IPS-20b (cell line): ENCODE measurements around the gene DSCAML1.

Experiments used
- H3K27ac ChIP-seq: one replicate; pipeline ENCODE4 v1.5.1; 2013; ENCODE audit warnings: low read length
- H3K27me3 ChIP-seq: 2 replicates; pipeline ENCODE4 v1.6.1; 2013; ENCODE audit warnings: mild to moderate bottlenecking, low read length, inconsistent platforms; ENCODE audit not compliant: insufficient read depth
- H3K36me3 ChIP-seq: 2 replicates; pipeline ENCODE4 v1.6.1; 2013; ENCODE audit warnings: low read depth, mild to moderate bottlenecking, inconsistent platforms, low read length, moderate library complexity; ENCODE audit not compliant: insufficient read depth
- H3K4me1 ChIP-seq: 2 replicates; pipeline ENCODE4 v1.6.1; 2013; ENCODE audit warnings: mild to moderate bottlenecking, control low read depth, inconsistent platforms, low read length, moderate library complexity; ENCODE audit not compliant: insufficient read depth
- H3K4me3 ChIP-seq: 2 replicates; pipeline ENCODE4 v1.5.1; 2013; ENCODE audit warnings: mild to moderate bottlenecking, low read length, inconsistent platforms
- H3K9ac ChIP-seq: 2 replicates; pipeline ENCODE4 v1.6.1; 2013; ENCODE audit warnings: low read depth, mild to moderate bottlenecking, inconsistent platforms, low read length, moderate library complexity
- H3K9me3 ChIP-seq: 2 replicates; pipeline ENCODE4 v1.6.1; 2013; ENCODE audit warnings: mild to moderate bottlenecking, low read depth, low read length, inconsistent platforms; ENCODE audit not compliant: insufficient read depth

Gene DSCAML1

DNA sequence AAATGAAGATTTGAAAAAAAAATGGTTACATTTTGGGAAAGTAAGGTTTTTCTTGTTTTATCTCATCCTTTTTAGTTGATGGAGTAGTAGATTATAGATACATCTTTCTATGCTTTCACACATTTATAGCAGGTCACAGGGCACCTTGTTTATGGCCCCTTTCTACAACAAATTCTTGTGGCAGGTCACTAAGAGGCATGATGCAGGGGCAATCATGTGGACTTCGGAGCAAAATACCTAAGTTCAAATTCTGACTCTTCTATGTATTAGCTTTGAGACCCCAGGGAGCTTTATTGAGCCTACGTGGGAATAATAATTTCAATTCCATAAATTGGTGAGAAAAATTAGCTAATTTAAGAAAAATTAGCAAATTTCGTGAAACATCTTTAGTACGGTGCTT, 177.4 kb downstream of the DSCAML1 start:
- no peak overlapping the region for H3K9ac ChIP-seq
- H3K9me3 ChIP-seq, result 0 out of 2 replicates have a peak, but pooled peaks cover 2% of the 10 kb centered on the region
- H3K36me3 ChIP-seq, result no peaks in the 10 kb centered on the region
- H3K4me1 ChIP-seq, result peaks cover 2% of the 10 kb centered on the region
- H3K27ac ChIP-seq, result no peak overlapping the region
- no peak overlapping the region for H3K4me3 ChIP-seq
- H3K27me3 ChIP-seq, result no peaks in the 10 kb centered on the region; the same call in 1 of the 2 replicates

DNA sequence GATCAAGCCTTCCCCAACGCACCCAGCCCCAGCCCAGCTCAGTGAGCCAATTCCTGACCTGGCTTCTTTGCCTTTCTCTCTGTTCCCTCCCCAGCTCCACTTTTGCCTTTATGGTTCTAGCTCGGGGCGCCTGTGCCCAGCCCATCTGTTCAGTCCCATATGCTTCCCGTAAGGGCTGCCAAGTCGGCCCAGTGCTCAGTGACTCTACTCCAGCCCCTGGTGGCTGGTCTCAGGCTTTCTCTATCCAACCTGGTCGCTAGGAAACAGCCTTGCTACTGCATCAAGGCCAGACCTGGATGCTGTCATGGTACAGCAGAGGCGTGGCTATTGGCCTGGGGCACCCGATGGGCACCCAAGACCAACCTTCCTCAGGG, 178.0 kb downstream of the DSCAML1 start:
- Histone ChIP-seq H3K36me3 (no peaks in the 10 kb centered on the region), H3K9me3 (0 out of 2 replicates have a peak, but pooled peaks cover 2% of the 10 kb centered on the region), H3K27ac (no peak overlapping the region), H3K4me1 (peaks cover 8% of the 10 kb centered on the region), H3K9ac (no peak overlapping the region), H3K27me3 (no peaks in the 10 kb centered on the region; the same call in 1 of the 2 replicates), H3K4me3 (no peak overlapping the region)

DNA sequence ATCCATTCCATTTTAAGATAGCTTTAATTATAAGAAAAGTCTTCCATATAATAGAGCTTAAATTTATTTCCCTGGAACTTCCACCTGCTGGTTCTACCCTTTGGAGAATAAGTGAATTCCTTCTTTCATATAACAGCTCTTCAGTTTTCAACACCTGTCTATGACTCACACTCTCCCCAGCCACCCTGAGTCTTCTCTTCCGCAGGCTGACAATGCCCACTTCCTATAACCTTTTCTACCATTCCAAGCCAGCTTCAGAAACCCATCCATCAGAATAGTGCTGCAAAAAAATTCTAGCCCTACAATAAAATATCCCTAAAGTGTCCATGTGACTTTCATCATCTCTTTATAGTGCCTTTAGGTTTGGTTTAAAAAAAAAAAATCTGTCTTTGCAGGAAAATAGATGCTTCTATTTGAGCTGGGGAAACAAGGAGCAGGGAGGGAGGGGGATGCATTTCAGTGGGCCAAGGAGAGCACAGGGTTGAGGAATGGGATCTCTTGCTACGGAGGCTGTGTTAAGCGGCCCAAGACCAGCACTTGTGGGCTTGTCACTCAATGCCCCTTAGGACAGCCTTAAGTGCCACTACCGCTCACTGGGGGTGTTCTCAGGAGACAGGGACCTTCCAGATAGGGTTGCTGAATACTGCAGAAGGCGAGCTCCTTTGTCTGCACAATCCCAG, 178.6 kb downstream of the DSCAML1 start:
- Histone ChIP-seq H3K9me3 (0 out of 2 replicates have a peak, but pooled peaks cover 2% of the 10 kb centered on the region), H3K36me3 (no peaks in the 10 kb centered on the region)

DNA sequence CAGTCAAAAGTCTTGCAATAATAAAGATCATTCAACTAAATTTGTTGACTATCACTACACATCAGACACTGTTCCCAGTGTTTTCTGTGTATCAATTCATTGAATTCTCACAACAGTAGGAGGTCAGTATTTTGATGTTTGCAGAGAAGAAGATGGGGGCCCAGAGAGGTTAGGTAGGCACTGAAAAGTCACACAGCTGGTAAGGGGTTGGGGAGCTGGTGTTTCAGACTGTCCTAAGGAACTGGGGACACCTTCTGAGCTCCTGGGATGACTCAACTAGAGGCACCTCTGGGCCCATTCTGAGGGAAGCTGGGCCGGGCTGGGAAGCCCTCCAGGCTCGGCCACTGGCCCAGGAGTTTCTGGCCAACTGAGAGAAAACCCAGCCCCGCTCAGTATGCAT, 180.0 kb downstream of the DSCAML1 start:
- Histone ChIP-seq H3K9ac (no peak overlapping the region), H3K4me1 (peaks cover 14% of the 10 kb centered on the region), H3K36me3 (no peaks in the 10 kb centered on the region), H3K27me3 (no peaks in the 10 kb centered on the region; the same call in 1 of the 2 replicates), H3K27ac (no peak overlapping the region), H3K4me3 (no peak overlapping the region), H3K9me3 (0 out of 2 replicates have a peak, but pooled peaks cover 2% of the 10 kb centered on the region)

More for the DNA sequence above, 178.6 kb downstream of the DSCAML1 start:
- H3K4me1 ChIP-seq, result peaks cover 9% of the 10 kb centered on the region
- H3K27me3 ChIP-seq, result no peaks in the 10 kb centered on the region; the same call in 1 of the 2 replicates
- no peak overlapping the region for H3K9ac ChIP-seq
- H3K27ac ChIP-seq, result no peak overlapping the region
- no peak overlapping the region for H3K4me3 ChIP-seq

DNA sequence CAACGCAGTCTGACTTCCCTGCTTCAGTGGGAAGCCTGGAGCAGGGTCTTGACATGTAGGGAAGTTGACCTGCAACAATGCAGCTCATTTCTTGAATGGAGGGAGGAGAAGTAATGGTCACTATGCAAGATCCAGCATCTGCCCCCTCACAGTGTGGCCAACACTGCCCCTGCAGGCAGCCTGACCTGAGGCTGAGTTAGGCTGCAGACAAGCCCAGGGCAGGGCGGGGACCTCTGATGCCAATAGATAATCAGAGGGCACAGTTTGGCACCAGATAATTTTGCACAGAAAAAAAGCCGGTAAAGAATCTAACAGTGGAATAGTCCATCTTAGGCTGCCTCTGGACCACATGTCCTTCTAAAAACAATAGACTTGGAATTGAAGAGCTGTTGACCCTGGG, 182.3 kb downstream of the DSCAML1 start:
- no peak overlapping the region for H3K27ac ChIP-seq
- H3K27me3 ChIP-seq, result peaks cover 3% of the 10 kb centered on the region; the same call in 1 of the 2 replicates
- H3K36me3 ChIP-seq, result no peaks in the 10 kb centered on the region
- H3K9me3 ChIP-seq, result no peaks in the 10 kb centered on the region
- peaks cover 14% of the 10 kb centered on the region for H3K4me1 ChIP-seq
- no peak overlapping the region for H3K4me3 ChIP-seq
- no peak overlapping the region for H3K9ac ChIP-seq

DNA sequence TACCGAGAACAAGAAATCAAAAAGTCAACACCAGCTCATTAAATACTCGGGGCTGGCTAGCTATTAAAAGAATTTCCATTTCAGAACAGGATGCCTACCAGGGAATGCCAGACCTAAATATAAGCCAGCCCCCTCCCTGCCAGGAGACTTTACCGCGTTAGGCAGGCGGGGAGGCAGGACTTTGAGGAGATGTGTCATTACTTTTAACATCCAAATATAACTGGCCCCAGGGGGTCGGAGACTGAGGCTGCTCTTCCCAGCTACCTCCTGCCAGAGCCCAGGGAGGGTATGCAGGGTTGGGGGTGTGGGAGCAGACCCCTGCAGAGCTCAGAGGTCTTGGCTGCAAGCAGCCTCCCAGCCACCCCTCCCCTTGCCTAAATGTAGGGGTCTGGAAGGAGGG, 183.5 kb downstream of the DSCAML1 start:
- no peaks in the 10 kb centered on the region for H3K36me3 ChIP-seq
- H3K27me3 ChIP-seq, result peaks cover 3% of the 10 kb centered on the region; the same call in 1 of the 2 replicates
- H3K9ac ChIP-seq, result no peak overlapping the region
- no peak overlapping the region for H3K27ac ChIP-seq
- H3K4me1 ChIP-seq, result peaks cover 14% of the 10 kb centered on the region
- no peaks in the 10 kb centered on the region for H3K9me3 ChIP-seq
- H3K4me3 ChIP-seq, result no peak overlapping the region; the same call in 1 of the 2 replicates

DNA sequence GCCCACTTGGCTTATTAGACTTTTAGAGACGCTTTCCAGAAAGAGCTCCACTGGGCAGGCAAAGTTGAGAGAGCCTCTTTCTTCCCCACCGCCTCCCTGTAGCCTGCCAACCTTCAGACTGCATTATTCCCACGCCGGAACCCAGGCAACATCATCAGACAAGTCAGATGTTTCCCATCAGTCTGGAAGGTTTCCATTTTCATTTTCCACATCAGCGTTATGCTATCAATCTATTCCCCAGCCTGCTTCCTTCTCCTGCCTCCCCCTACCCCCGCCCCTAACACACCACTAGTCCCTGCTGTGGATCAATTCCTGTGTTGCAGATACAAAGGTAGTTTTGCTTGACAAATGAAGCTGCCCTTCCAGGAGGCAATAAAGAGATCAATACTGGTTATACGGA, 184.8 kb downstream of the DSCAML1 start:
- no peak overlapping the region for H3K9ac ChIP-seq
- H3K27ac ChIP-seq, result no peak overlapping the region
- H3K4me1 ChIP-seq, result peaks cover 14% of the 10 kb centered on the region
- peaks cover 12% of the 10 kb centered on the region for H3K27me3 ChIP-seq
- no peak overlapping the region for H3K4me3 ChIP-seq
- no peaks in the 10 kb centered on the region for H3K9me3 ChIP-seq
- H3K36me3 ChIP-seq, result no peaks in the 10 kb centered on the region

DNA sequence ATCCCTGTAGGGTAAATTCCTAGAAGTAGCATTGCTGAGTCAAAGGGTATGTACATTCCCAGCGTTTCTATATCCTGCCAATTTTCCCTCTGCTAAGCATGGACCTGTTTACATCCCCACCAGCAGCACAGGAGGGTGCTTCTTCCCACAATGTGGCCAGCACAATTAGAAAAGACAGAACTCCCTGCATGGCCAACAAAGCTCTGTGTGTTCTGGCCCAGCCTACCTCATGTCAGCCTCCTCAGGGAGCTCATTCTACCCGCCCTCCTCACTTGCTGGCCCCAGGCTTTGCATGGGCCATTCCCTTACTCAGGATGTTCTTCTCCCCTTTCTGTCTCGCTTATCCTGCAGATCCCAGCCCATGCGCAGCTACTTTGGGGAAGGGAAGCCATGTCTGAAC, 186.1 kb downstream of the DSCAML1 start:
- Histone ChIP-seq H3K4me1 (peaks cover 22% of the 10 kb centered on the region), H3K9me3 (no peaks in the 10 kb centered on the region), H3K36me3 (no peaks in the 10 kb centered on the region), H3K27ac (no peak overlapping the region), H3K9ac (no peak overlapping the region), H3K4me3 (no peak overlapping the region), H3K27me3 (peaks cover 25% of the 10 kb centered on the region)

DNA sequence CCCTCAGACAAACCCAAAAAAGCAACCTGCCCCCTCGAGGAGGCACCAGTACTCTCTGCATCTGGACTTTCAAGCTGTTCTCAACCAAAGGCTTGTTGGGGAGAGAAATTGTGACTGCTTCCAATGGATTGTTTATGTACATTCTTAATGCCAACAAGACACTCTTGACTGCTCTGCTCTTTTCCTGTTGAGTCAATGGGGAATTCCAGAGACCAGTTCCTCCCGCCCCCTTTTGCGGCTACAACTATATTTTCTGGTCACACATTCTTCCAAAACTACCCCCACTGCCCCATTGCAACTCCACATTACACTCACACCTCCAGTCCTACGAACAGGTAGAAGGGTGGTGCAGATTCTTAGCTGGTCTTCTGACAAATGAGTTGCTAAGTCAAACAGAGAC, 187.0 kb downstream of the DSCAML1 start:
- Histone ChIP-seq H3K4me3 (no peak overlapping the region), H3K27ac (no peak overlapping the region), H3K36me3 (no peaks in the 10 kb centered on the region), H3K9ac (no peak overlapping the region), H3K4me1 (peaks cover 23% of the 10 kb centered on the region), H3K9me3 (no peaks in the 10 kb centered on the region), H3K27me3 (peaks cover 33% of the 10 kb centered on the region)

DNA sequence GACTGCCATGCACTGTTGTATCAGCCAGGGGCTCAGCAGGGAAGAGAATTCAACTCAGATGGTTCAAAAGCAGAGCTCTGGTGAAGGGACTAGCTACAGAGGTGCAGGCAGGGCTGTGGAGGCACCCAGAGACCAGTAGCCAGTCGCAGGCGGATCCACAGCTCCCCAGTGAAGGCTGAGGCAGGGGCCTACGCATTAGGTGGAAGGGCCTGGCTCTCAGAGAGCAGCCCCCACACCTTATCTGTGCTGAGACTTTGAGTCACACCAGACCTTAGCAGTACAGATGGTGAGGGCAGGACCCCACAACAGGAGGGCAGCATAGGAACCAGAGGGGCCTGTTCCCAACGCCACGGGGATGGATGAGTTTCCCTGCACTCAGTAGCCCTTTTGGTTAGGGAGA, 189.6 kb downstream of the DSCAML1 start:
- Histone ChIP-seq H3K4me3 (no peak overlapping the region), H3K9ac (no peak overlapping the region), H3K9me3 (no peaks in the 10 kb centered on the region), H3K27ac (no peak overlapping the region), H3K27me3 (peaks cover 35% of the 10 kb centered on the region), H3K4me1 (peaks cover 10% of the 10 kb centered on the region; the same call in 1 of the 2 replicates), H3K36me3 (no peaks in the 10 kb centered on the region)

DNA sequence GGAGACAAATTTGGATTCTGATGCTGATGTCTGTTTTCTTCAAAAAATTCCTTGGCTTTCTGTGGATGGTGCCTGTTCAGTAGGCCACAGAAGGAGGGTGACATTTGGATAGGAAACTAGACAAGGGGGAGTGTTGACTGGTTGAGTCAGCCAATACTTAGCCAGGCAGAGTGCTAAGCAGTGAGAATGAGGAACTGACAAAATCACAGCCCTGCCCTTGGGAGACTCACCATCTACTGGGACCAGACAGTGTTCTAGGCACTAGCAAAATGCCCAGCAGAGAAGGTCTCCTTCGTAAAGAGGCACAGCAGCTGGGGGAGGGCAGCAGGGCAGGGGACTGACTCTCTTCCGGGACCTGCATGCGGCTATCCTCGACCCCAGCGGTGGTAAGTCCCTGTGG, 190.2 kb downstream of the DSCAML1 start:
- Histone ChIP-seq H3K36me3 (no peaks in the 10 kb centered on the region), H3K9me3 (no peaks in the 10 kb centered on the region), H3K27me3 (peaks cover 35% of the 10 kb centered on the region), H3K27ac (no peak overlapping the region), H3K9ac (no peak overlapping the region), H3K4me3 (no peak overlapping the region), H3K4me1 (peaks cover 10% of the 10 kb centered on the region; the same call in 1 of the 2 replicates)

DNA sequence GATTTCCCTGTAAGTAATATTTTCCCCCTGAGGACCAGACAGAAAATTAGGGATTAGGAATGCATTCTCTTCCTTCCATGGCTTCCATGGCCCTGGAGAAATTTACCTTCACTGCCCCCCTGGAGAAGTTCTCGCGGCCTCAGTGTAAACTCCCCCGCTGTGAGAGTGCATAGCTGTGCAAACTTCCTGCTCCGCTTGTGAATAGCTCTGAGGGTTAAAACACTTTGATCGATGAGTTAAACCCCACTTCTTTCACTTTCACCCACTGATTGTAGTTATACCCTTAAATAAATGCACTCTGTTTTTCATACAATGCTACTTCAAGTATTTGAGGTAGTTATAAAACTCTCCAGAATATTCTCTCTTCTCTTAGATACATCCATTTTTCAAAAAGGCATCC, 190.8 kb downstream of the DSCAML1 start:
- Histone ChIP-seq H3K9me3 (no peaks in the 10 kb centered on the region), H3K9ac (no peak overlapping the region), H3K4me1 (peaks cover 14% of the 10 kb centered on the region; the same call in 1 of the 2 replicates), H3K4me3 (no peak overlapping the region), H3K36me3 (no peaks in the 10 kb centered on the region), H3K27ac (no peak overlapping the region), H3K27me3 (peaks cover 35% of the 10 kb centered on the region)
